GM21717 (cell line): ENCODE data around the gene ANKRD22.
A peak's percentile ranks its signal among the peaks of the same experiment; 100 is the strongest.
"Not testable (repeated sequence)": the region's sequence is repeated elsewhere in the genome, so short reads cannot be mapped to it uniquely, and the experiment has no call there.

ENCODE experiments used
- ATAC-seq: cut with Tn5 transposase; IDR thresholded peaks from one replicate; pipeline ENCODE4 v1.9.1; 2021; ENCODE audit warnings: mild to moderate bottlenecking, moderate library complexity; ENCODE audit not compliant: unreplicated experiment

Gene ANKRD22

GRCh38 chr10:88851706-88852105, at the start of gene ANKRD22:
TSS of gene ANKRD22 (minus strand) at chr10:88851844. CDS start at chr10:88851607, 237 bp downstream.
- no peak for ATAC-seq

GRCh38 chr10:88899886-88900285, 48.2 kb upstream of the ANKRD22 start:
- no peak for ATAC-seq

GRCh38 chr10:88898727-88899126, 47.1 kb upstream of the ANKRD22 start:
- no peak for ATAC-seq

- ATAC-seq, result no peak
These were observed 45.6 kb upstream of the ANKRD22 start for GRCh38 chr10:88896994-88897853.

- no peak for ATAC-seq
These were observed 44.8 kb upstream of the ANKRD22 start for GRCh38 chr10:88896372-88896993.

GRCh38 chr10:88895250-88895649, 43.6 kb upstream of the ANKRD22 start:
- ATAC-seq, result no peak

- ATAC-seq, result no peak
These were observed 42.0 kb upstream of the ANKRD22 start for GRCh38 chr10:88893611-88894010.

GRCh38 chr10:88892222-88892967, 40.8 kb upstream of the ANKRD22 start:
- ATAC-seq, result no peak

- ATAC-seq, result no peak
These were observed 39.2 kb upstream of the ANKRD22 start for GRCh38 chr10:88890681-88891381.

GRCh38 chr10:88889559-88890337, 38.1 kb upstream of the ANKRD22 start:
- ATAC-seq, result peak; percentile 70

GRCh38 chr10:88888810-88889445, 37.3 kb upstream of the ANKRD22 start:
- ATAC-seq, result no peak

- ATAC-seq, result peak; percentile 44
These were observed 34.9 kb upstream of the ANKRD22 start for GRCh38 chr10:88886557-88886956.

GRCh38 chr10:88883448-88883809, 31.8 kb upstream of the ANKRD22 start:
- ATAC-seq, result no peak

GRCh38 chr10:88882646-88883447, 31.2 kb upstream of the ANKRD22 start:
- ATAC-seq, result not testable (repeated sequence)

GRCh38 chr10:88881922-88882645, 30.4 kb upstream of the ANKRD22 start:
- no peak for ATAC-seq

- ATAC-seq, result no peak
These were observed 29.7 kb upstream of the ANKRD22 start for GRCh38 chr10:88881320-88881719.

- peak; percentile 65 for ATAC-seq
These were observed 28.8 kb upstream of the ANKRD22 start for GRCh38 chr10:88880282-88881076.
